ENCODE measurements around the gene HAO1.
"Not testable (repeated sequence)": the region's sequence is repeated elsewhere in the genome, so short reads cannot be mapped to it uniquely, and the experiment has no call there.

HAO1 gene

GRCh38 chr20:7971536-7972280 lies 31.4 kb upstream of the HAO1 start:
- no peaks in the 10 kb centered on the region for H3K27me3 ChIP-seq (ENCODE audit: control insufficient read depth in 5 of 5, insufficient read depth in 4 of 5, low read length in 5 of 5)
- H3K36me3 ChIP-seq (ENCODE audit: control insufficient read depth in 5 of 5, insufficient read depth in 5 of 5, low read length in 5 of 5), result no peaks in the 10 kb centered on the region

GRCh38 chr20:7967199-7967844 lies 27.1 kb upstream of the HAO1 start:
- no peaks in the 10 kb centered on the region for H3K36me3 ChIP-seq (ENCODE audit: control insufficient read depth in 5 of 5, insufficient read depth in 5 of 5, low read length in 5 of 5)
- H3K9me3 ChIP-seq (ENCODE audit: control insufficient read depth in 5 of 5, low read length in 5 of 5), result no peaks in the 10 kb centered on the region
- H3K4me1 ChIP-seq (ENCODE audit: control insufficient read depth in 5 of 5, insufficient read depth in 5 of 5, low read length in 5 of 5), result peaks cover 0 to 4% (median 0%) of the 10 kb centered on the region in 5 donors
- H3K27me3 ChIP-seq (ENCODE audit: control insufficient read depth in 5 of 5, insufficient read depth in 4 of 5, low read length in 5 of 5), result no peaks in the 10 kb centered on the region
- H3K9ac ChIP-seq (ENCODE audit: low read length in 5 of 5), result no peak overlapping the region
- H3K4me3 ChIP-seq (ENCODE audit: low read depth in 1 of 5, low read length in 5 of 5), result no peak overlapping the region
- no peak overlapping the region for H3K27ac ChIP-seq (ENCODE audit: low read depth, low read length)

More at GRCh38 chr20:7971536-7972280, 31.4 kb upstream of the HAO1 start:
- Histone ChIP-seq H3K27ac (ENCODE audit: low read depth, low read length) (no peak overlapping the region), H3K4me3 (ENCODE audit: low read depth in 1 of 5, low read length in 5 of 5) (no peak overlapping the region), H3K9me3 (ENCODE audit: control insufficient read depth in 5 of 5, low read length in 5 of 5) (no peaks in the 10 kb centered on the region), H3K4me1 (ENCODE audit: control insufficient read depth in 5 of 5, insufficient read depth in 5 of 5, low read length in 5 of 5) (peaks cover 0 to 14% (median 0%) of the 10 kb centered on the region in 5 donors), H3K9ac (ENCODE audit: low read length in 5 of 5) (no peak overlapping the region)

GRCh38 chr20:7966176-7966575 lies 25.9 kb upstream of the HAO1 start:
- no peak overlapping the region for H3K9ac ChIP-seq (ENCODE audit: low read length in 5 of 5)
- H3K4me3 ChIP-seq (ENCODE audit: low read depth in 1 of 5, low read length in 5 of 5), result no peak overlapping the region
- H3K27me3 ChIP-seq (ENCODE audit: control insufficient read depth in 5 of 5, insufficient read depth in 4 of 5, low read length in 5 of 5), result no peaks in the 10 kb centered on the region
- H3K9me3 ChIP-seq (ENCODE audit: control insufficient read depth in 5 of 5, low read length in 5 of 5), result no peaks in the 10 kb centered on the region
- H3K36me3 ChIP-seq (ENCODE audit: control insufficient read depth in 5 of 5, insufficient read depth in 5 of 5, low read length in 5 of 5), result no peaks in the 10 kb centered on the region
- H3K27ac ChIP-seq (ENCODE audit: low read depth, low read length), result no peak overlapping the region
- peaks cover 0 to 4% (median 0%) of the 10 kb centered on the region in 5 donors for H3K4me1 ChIP-seq (ENCODE audit: control insufficient read depth in 5 of 5, insufficient read depth in 5 of 5, low read length in 5 of 5)

- no peak overlapping the region for H3K27ac ChIP-seq (ENCODE audit: low read depth, low read length)
These were observed 19.2 kb upstream of the HAO1 start for GRCh38 chr20:7959484-7959883.

GRCh38 chr20:7956561-7956960 lies 16.3 kb upstream of the HAO1 start:
- not testable (repeated sequence) for H3K9me3 ChIP-seq (ENCODE audit: control insufficient read depth in 5 of 5, low read length in 5 of 5); H3K27ac ChIP-seq (ENCODE audit: low read depth, low read length); H3K27me3 ChIP-seq (ENCODE audit: control insufficient read depth in 5 of 5, insufficient read depth in 4 of 5, low read length in 5 of 5); H3K36me3 ChIP-seq (ENCODE audit: control insufficient read depth in 5 of 5, insufficient read depth in 5 of 5, low read length in 5 of 5); H3K4me3 ChIP-seq (ENCODE audit: low read depth in 1 of 5, low read length in 5 of 5); H3K9ac ChIP-seq (ENCODE audit: low read length in 5 of 5); H3K4me1 ChIP-seq (ENCODE audit: control insufficient read depth in 5 of 5, insufficient read depth in 5 of 5, low read length in 5 of 5)

More at GRCh38 chr20:7959484-7959883, 19.2 kb upstream of the HAO1 start:
- Histone ChIP-seq H3K4me1 (ENCODE audit: control insufficient read depth in 5 of 5, insufficient read depth in 5 of 5, low read length in 5 of 5) (no peaks in the 10 kb centered on the region), H3K27me3 (ENCODE audit: control insufficient read depth in 5 of 5, insufficient read depth in 4 of 5, low read length in 5 of 5) (no peaks in the 10 kb centered on the region), H3K9me3 (ENCODE audit: control insufficient read depth in 5 of 5, low read length in 5 of 5) (peaks cover 0 to 5% (median 0%) of the 10 kb centered on the region in 5 donors), H3K9ac (ENCODE audit: low read length in 5 of 5) (no peak overlapping the region), H3K36me3 (ENCODE audit: control insufficient read depth in 5 of 5, insufficient read depth in 5 of 5, low read length in 5 of 5) (no peaks in the 10 kb centered on the region), H3K4me3 (ENCODE audit: low read depth in 1 of 5, low read length in 5 of 5) (no peak overlapping the region)

- Histone ChIP-seq H3K9ac (ENCODE audit: low read length in 5 of 5) (no peak overlapping the region), H3K27ac (ENCODE audit: low read depth, low read length) (no peak overlapping the region), H3K27me3 (ENCODE audit: control insufficient read depth in 5 of 5, insufficient read depth in 4 of 5, low read length in 5 of 5) (no peaks in the 10 kb centered on the region), H3K9me3 (ENCODE audit: control insufficient read depth in 5 of 5, low read length in 5 of 5) (peaks cover 0 to 14% (median 7%) of the 10 kb centered on the region in 5 donors), H3K4me1 (ENCODE audit: control insufficient read depth in 5 of 5, insufficient read depth in 5 of 5, low read length in 5 of 5) (no peaks in the 10 kb centered on the region), H3K4me3 (ENCODE audit: low read depth in 1 of 5, low read length in 5 of 5) (no peak overlapping the region), H3K36me3 (ENCODE audit: control insufficient read depth in 5 of 5, insufficient read depth in 5 of 5, low read length in 5 of 5) (no peaks in the 10 kb centered on the region)
These were observed 10.1 kb upstream of the HAO1 start for GRCh38 chr20:7950387-7950786.

- no peak overlapping the region for H3K4me3 ChIP-seq (ENCODE audit: low read depth in 1 of 5, low read length in 5 of 5)
These were observed 3.6 kb upstream of the HAO1 start for GRCh38 chr20:7943891-7944290.

GRCh38 chr20:7939663-7940062 lies 595 bp downstream of the HAO1 start:
- peaks cover 0 to 4% (median 0%) of the 10 kb centered on the region in 5 donors for H3K9me3 ChIP-seq (ENCODE audit: control insufficient read depth in 5 of 5, low read length in 5 of 5)
- H3K27me3 ChIP-seq (ENCODE audit: control insufficient read depth in 5 of 5, insufficient read depth in 4 of 5, low read length in 5 of 5), result no peaks in the 10 kb centered on the region
- no peaks in the 10 kb centered on the region for H3K36me3 ChIP-seq (ENCODE audit: control insufficient read depth in 5 of 5, insufficient read depth in 5 of 5, low read length in 5 of 5)
- H3K4me3 ChIP-seq (ENCODE audit: low read depth in 1 of 5, low read length in 5 of 5), result no peak overlapping the region
- H3K27ac ChIP-seq (ENCODE audit: low read depth, low read length), result no peak overlapping the region
- H3K9ac ChIP-seq (ENCODE audit: low read length in 5 of 5), result no peak overlapping the region
- peaks cover 0 to 5% (median 3%) of the 10 kb centered on the region in 5 donors for H3K4me1 ChIP-seq (ENCODE audit: control insufficient read depth in 5 of 5, insufficient read depth in 5 of 5, low read length in 5 of 5)

More at GRCh38 chr20:7943891-7944290, 3.6 kb upstream of the HAO1 start:
- H3K27me3 ChIP-seq (ENCODE audit: control insufficient read depth in 5 of 5, insufficient read depth in 4 of 5, low read length in 5 of 5), result no peaks in the 10 kb centered on the region
- H3K9ac ChIP-seq (ENCODE audit: low read length in 5 of 5), result no peak overlapping the region
- peaks cover 0 to 15% (median 7%) of the 10 kb centered on the region in 5 donors for H3K9me3 ChIP-seq (ENCODE audit: control insufficient read depth in 5 of 5, low read length in 5 of 5)
- no peaks in the 10 kb centered on the region for H3K4me1 ChIP-seq (ENCODE audit: control insufficient read depth in 5 of 5, insufficient read depth in 5 of 5, low read length in 5 of 5)
- H3K27ac ChIP-seq (ENCODE audit: low read depth, low read length), result no peak overlapping the region
- no peaks in the 10 kb centered on the region for H3K36me3 ChIP-seq (ENCODE audit: control insufficient read depth in 5 of 5, insufficient read depth in 5 of 5, low read length in 5 of 5)

- Histone ChIP-seq H3K36me3 (ENCODE audit: control insufficient read depth in 5 of 5, insufficient read depth in 5 of 5, low read length in 5 of 5) (no peaks in the 10 kb centered on the region), H3K27ac (ENCODE audit: low read depth, low read length) (no peak overlapping the region), H3K9me3 (ENCODE audit: control insufficient read depth in 5 of 5, low read length in 5 of 5) (peaks cover 0 to 4% (median 0%) of the 10 kb centered on the region in 5 donors), H3K9ac (ENCODE audit: low read length in 5 of 5) (no peak overlapping the region), H3K27me3 (ENCODE audit: control insufficient read depth in 5 of 5, insufficient read depth in 4 of 5, low read length in 5 of 5) (no peaks in the 10 kb centered on the region), H3K4me1 (ENCODE audit: control insufficient read depth in 5 of 5, insufficient read depth in 5 of 5, low read length in 5 of 5) (peaks cover 0 to 5% (median 3%) of the 10 kb centered on the region in 5 donors), H3K4me3 (ENCODE audit: low read depth in 1 of 5, low read length in 5 of 5) (no peak overlapping the region)
These were observed 2.2 kb downstream of the HAO1 start for GRCh38 chr20:7938058-7938457.

- peaks cover 0 to 5% (median 3%) of the 10 kb centered on the region in 5 donors for H3K4me1 ChIP-seq (ENCODE audit: control insufficient read depth in 5 of 5, insufficient read depth in 5 of 5, low read length in 5 of 5)
- H3K27me3 ChIP-seq (ENCODE audit: control insufficient read depth in 5 of 5, insufficient read depth in 4 of 5, low read length in 5 of 5), result no peaks in the 10 kb centered on the region
- H3K9ac ChIP-seq (ENCODE audit: low read length in 5 of 5), result no peak overlapping the region
- no peaks in the 10 kb centered on the region for H3K36me3 ChIP-seq (ENCODE audit: control insufficient read depth in 5 of 5, insufficient read depth in 5 of 5, low read length in 5 of 5)
- H3K27ac ChIP-seq (ENCODE audit: low read depth, low read length), result no peak overlapping the region
- peaks cover 0 to 4% (median 0%) of the 10 kb centered on the region in 5 donors for H3K9me3 ChIP-seq (ENCODE audit: control insufficient read depth in 5 of 5, low read length in 5 of 5)
- no peak overlapping the region for H3K4me3 ChIP-seq (ENCODE audit: low read depth in 1 of 5, low read length in 5 of 5)
These were observed 2.9 kb downstream of the HAO1 start for GRCh38 chr20:7937328-7937727.
